MM.1S (cell line): Measurements from ENCODE around the gene RNU2-1.
"Not testable (repeated sequence)": the region's sequence is repeated elsewhere in the genome, so short reads cannot be mapped to it uniquely, and the experiment has no call there.

Experiments used
- DNase-seq: peaks from one replicate; pipeline ENCODE4 v3.0.0-alpha.2; 2015
- H2AFZ ChIP-seq: fragments of 300-600 bp; sonication (generic); 2 replicates; pipeline ENCODE4 v1.6.0; 2016; ENCODE audit warnings: antibody characterized with exemption, low read length
- H3F3A ChIP-seq: fragments of 300-600 bp; sonication (generic); 2 replicates; pipeline ENCODE4 v1.6.1; 2016; ENCODE audit warnings: mild to moderate bottlenecking, antibody characterized with exemption, low read length, moderate library complexity, mixed read lengths; ENCODE audit not compliant: insufficient read depth
- H3K27ac ChIP-seq: fragments of 300-600 bp; sonication (generic); 2 replicates; pipeline ENCODE4 v1.5.1; 2016; ENCODE audit warnings: mild to moderate bottlenecking, low read length
- H3K27me3 ChIP-seq: fragments of 300-600 bp; sonication (generic); replicated peaks from 2 replicates; pipeline ENCODE4 v1.6.0; 2016; ENCODE audit warnings: low read length; ENCODE audit not compliant: insufficient read depth
- H3K36me3 ChIP-seq: fragments of 300-600 bp; sonication (generic); replicated peaks from 2 replicates; pipeline ENCODE4 v1.6.1; 2016; ENCODE audit warnings: mild to moderate bottlenecking, low read length, mixed read lengths; ENCODE audit not compliant: insufficient read depth
- H3K4me1 ChIP-seq: fragments of 300-600 bp; sonication (generic); 2 replicates; pipeline ENCODE4 v1.6.1; 2016; ENCODE audit warnings: low read length, mixed read lengths
- H3K4me2 ChIP-seq: fragments of 300-600 bp; sonication (generic); 2 replicates; pipeline ENCODE4 v1.6.0; 2016; ENCODE audit warnings: low read depth, low read length
- H3K4me3 ChIP-seq: fragments of 300-600 bp; sonication (generic); 2 replicates; pipeline ENCODE4 v1.5.1; 2016; ENCODE audit warnings: low read length, mixed read lengths
- H3K79me2 ChIP-seq: fragments of 300-600 bp; sonication (generic); 2 replicates; pipeline ENCODE4 v1.6.1; 2016; ENCODE audit warnings: mixed run types, low read length, mixed read lengths
- H3K9ac ChIP-seq: fragments of 300-600 bp; sonication (generic); 2 replicates; pipeline ENCODE4 v1.6.1; 2016; ENCODE audit warnings: low read length, mixed read lengths
- H3K9me2 ChIP-seq: fragments of 300-600 bp; sonication (generic); replicated peaks from 2 replicates; pipeline ENCODE4 v1.6.1; 2016; ENCODE audit warnings: mild to moderate bottlenecking, low read length, mixed read lengths; ENCODE audit not compliant: insufficient read depth
- H3K9me3 ChIP-seq: fragments of 300-600 bp; sonication (generic); replicated peaks from 2 replicates; pipeline ENCODE4 v1.6.1; 2016; ENCODE audit warnings: mild to moderate bottlenecking, low read length, mixed read lengths; ENCODE audit not compliant: insufficient read depth
- H4K20me1 ChIP-seq: fragments of 300-600 bp; sonication (generic); 2 replicates; pipeline ENCODE4 v1.6.1; 2016; ENCODE audit warnings: mild to moderate bottlenecking, low read length, moderate library complexity, mixed read lengths; ENCODE audit not compliant: insufficient read depth
- CTCF ChIP-seq: fragments of 300-600 bp; sonication (generic); IDR thresholded peaks from 2 replicates; pipeline ENCODE4 v1.5.1; 2016; ENCODE audit warnings: antibody characterized with exemption, low read length, mixed read lengths
- EZH2 ChIP-seq: fragments of 300-600 bp; sonication (generic); optimal IDR thresholded peaks from 2 replicates; pipeline ENCODE3; 2017; ENCODE audit warnings: low read depth, mild to moderate bottlenecking, antibody characterized with exemption, low read length, mixed read lengths
- EZH2phosphoT487 ChIP-seq: fragments of 300-600 bp; sonication (generic); IDR thresholded peaks from 2 replicates; pipeline ENCODE4 v1.6.1; 2018; ENCODE audit warnings: antibody characterized with exemption, low read length

Gene RNU2-1

DNA sequence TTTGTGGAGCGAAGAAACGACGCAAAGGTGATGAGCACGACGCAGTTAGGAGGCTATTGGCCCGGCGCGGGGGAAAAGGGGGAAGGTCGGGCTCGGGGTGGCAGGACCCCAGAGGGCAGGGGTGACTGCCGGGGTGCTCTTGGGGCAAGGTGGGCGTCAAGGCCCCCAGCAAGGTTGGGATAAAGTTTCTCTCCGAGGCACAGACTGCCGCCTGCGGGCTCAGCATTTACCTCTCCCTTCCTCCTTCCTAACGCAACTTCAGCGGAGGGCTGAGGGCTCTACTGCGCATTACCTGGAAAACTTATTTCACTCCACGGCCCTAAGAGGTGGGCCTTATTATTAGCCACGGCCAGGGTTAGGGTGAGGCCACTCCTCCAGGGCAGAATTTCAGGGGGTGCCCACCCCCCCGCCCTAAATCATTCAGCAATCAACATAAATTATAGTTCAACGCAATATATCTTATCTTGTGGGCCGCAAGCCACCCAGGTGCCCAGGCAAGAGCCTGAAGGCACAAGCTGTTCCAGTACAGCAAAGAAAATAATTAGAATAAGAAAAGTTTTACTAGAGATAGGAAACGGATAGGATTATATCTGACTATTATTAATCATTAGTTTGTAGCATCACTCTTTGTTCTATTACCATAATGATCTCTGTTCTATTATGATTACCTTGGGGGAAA lies 1.6 kb downstream of the RNU2-1 start:
- not testable (repeated sequence) for H2AFZ ChIP-seq, H3K27ac ChIP-seq, H3K4me3 ChIP-seq, H3K4me1 ChIP-seq, H4K20me1 ChIP-seq, H3K9me3 ChIP-seq, H3K27me3 ChIP-seq, H3K36me3 ChIP-seq, H3K9me2 ChIP-seq, H3K4me2 ChIP-seq, H3K9ac ChIP-seq, DNase-seq, H3F3A ChIP-seq, H3K79me2 ChIP-seq

- H2AFZ ChIP-seq, H3K9ac ChIP-seq, H3K36me3 ChIP-seq, DNase-seq, H3K9me3 ChIP-seq, H3K4me1 ChIP-seq, H4K20me1 ChIP-seq, H3K27ac ChIP-seq, H3K9me2 ChIP-seq, H3K4me2 ChIP-seq, H3K27me3 ChIP-seq, H3K79me2 ChIP-seq, H3K4me3 ChIP-seq, H3F3A ChIP-seq: not testable (repeated sequence)
Measured at GRCh38 chr17:43231205-43232020, 2.4 kb downstream of the RNU2-1 start.

DNA sequence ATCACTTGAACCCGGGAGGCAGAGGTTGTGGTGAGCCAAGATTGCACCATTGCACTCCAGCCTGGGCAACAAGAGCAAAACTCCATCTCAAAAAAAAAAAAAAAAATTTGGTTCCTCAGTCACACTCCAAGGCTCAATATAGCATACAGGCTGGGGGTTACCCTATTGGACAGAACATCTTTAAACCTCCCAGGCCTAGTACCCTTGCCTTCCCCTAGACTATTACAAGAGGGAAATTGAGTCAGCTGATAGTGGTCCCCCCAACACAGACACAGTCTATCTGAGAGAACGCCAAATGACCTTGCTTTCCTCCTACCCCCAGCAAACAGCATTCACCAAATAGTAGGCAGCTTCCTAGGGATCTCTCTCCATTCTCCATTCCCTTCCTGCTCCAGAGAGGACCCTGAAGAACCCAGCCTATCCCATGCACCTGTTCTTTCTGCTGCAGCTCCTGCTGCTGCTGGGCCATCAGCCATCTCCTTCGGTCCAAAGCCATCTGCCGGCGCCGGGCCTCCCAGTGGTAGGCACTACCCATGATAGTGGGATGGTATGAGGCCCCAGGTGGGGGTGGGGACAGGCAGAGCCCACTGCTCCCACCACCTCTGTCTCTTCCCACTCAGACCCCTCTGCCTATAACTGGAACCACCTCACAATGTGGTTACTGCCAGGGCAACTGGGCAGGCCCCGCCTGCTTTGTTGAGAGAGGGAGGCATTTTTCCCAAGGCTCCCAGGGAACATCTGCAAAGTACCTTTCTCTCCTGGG lies 5.6 kb downstream of the RNU2-1 start, which contains the start of gene CCDC200:
TSS of gene CCDC200 (minus strand) at position 604 of the 763 bp plus-strand sequence. CDS start at position 535, 69 bp downstream.
- DNase-seq, H3K4me3 ChIP-seq, H3K27me3 ChIP-seq, H3K4me2 ChIP-seq, H3K9me3 ChIP-seq, H2AFZ ChIP-seq, H3K9me2 ChIP-seq, H3F3A ChIP-seq, H4K20me1 ChIP-seq, H3K9ac ChIP-seq, H3K79me2 ChIP-seq, H3K4me1 ChIP-seq, H3K27ac ChIP-seq, H3K36me3 ChIP-seq: not testable (repeated sequence)

- Histone ChIP-seq H3K36me3 (no peaks in the 10 kb centered on the region), H3K9me2 (no peaks in the 10 kb centered on the region), H3K27me3 (no peaks in the 10 kb centered on the region), H3K27ac (no peak overlapping the region), H3K79me2 (no peaks in the 10 kb centered on the region), H3K4me1 (no peaks in the 10 kb centered on the region), H3K4me3 (no peak overlapping the region), H3K9me3 (no peaks in the 10 kb centered on the region), H4K20me1 (no peaks in the 10 kb centered on the region), H2AFZ (no peak overlapping the region), H3K4me2 (no peak overlapping the region), H3K9ac (no peak overlapping the region), H3F3A (no peaks in the 10 kb centered on the region)
- DNase-seq, result no peak
- TF ChIP-seq EZH2phosphoT487 (no peak), EZH2 (no peak), CTCF (no peak)
Measured at GRCh38 chr17:43226393-43226792, 7.4 kb downstream of the RNU2-1 start.
